GM19324 (cell line): ENCODE measurements around the gene RUNX3.
"Not testable (repeated sequence)": the region's sequence is repeated elsewhere in the genome, so short reads cannot be mapped to it uniquely, and the experiment has no call there.

Source experiments
- ATAC-seq: cut with Tn5 transposase; IDR thresholded peaks from one replicate; pipeline ENCODE4 v1.9.1; 2021; ENCODE audit warnings: mild to moderate bottlenecking, moderate library complexity; ENCODE audit not compliant: unreplicated experiment, low FRiP score

Gene RUNX3

DNA sequence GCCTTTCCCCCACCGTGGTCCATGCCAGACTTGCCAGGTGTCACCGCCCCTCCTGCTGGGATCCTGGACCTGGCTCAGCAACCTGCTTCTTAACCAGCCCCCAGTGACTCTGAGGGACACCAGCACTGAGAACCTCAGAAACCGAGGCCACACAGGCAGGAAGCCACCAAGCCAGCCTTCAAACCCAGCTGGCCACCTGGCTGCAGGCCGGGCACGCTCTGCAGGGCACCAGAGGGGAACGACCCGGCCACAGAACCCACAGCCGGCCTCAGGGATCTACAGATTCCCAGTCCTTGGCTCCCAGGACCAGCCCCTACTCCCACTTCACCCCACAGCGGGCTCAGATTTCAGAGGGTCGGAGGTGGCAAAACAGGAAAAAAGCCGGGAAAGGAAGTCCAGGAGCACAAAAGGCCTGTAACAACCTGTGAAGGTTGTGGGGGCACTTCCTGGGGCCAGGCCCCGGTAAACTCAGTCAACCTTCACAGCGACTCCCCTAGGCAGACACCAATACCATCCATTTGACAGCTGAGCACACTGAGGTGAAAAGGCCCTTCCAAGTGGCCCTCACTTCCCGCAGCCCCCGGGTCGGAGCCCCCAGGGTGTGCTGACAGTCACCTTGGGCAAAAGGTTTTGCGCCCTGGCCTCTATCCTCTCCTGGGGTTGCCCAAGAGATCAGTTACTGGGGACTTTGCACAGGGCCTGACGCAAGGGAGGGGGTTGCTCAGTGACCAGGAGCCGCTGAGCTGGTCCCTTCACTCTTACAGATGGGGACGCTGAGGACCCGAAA lies 14.1 kb downstream of the RUNX3 start:
- ATAC-seq: no peak

DNA sequence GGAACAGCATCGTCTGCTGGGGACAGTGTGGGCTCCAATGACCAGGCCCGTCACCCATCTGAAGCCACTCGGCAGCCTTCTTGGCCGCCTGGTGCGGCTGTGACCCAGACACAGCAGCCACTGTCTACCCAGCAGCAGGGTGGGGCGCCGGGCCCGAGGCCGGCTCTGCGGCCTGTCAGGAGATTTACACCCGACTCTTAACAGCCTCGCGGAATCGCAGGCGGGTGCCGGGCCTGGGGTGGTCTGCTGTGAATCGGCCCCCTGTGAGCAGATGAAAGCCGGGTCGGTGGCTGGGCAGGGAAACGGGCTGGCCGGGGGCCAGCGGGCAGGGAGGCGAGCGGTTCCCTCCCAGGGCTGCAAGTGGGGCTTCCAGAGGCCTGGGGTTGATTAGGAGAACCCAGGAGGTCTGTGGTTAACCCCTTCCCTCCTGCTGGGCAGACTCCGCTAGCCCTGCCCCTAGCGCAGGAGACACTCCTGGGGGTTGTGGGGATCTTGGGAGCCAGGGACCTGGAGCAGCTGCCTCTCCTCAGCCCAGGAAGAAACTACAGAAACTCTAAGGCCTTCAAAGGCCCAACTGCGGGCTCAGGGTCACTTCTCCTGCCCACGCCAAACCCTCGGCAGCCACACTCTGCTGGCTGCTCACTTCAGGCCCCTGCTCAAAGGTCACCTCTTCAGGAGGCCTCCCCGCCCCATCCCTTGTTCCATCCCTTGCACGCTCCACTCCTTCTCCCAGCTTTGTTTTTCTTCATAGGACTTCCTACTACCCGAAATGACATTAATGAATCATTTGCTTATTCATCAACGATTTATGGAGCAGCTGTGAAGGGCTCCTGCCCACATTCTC lies 15.6 kb downstream of the RUNX3 start:
- no peak for ATAC-seq

DNA sequence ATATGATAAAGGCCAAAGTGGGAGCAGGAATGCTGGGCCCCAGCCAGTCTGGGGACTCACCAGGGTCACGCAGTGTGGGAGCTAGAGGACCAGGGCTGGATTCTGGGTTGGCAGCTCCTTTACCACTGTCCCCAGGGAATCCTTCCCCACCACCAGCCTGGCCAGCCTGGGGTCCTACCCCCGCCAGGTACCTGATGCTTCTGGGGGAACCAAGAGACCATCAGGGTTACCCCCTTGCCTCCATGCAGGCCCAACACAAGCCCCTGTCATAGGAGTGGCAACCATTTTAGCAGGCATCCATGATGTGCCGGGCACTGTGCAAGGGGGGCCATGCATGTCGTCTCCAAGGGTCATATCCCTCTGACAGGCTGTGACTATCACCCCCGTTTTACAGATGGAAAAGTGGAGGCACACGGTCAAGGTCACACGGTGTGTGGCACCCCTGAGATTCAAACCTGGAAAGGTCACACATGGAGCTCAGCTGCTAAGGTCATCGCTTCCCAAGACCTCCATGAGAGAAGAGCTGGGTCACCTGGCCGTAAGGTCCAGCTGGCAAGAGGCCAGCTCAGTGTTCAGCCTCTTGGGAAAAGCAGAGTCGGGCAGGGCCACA lies 16.4 kb downstream of the RUNX3 start:
- ATAC-seq: no peak

- no peak for ATAC-seq
These were observed 16.8 kb downstream of the RUNX3 start for GRCh38 chr1:24913274-24913604.

DNA sequence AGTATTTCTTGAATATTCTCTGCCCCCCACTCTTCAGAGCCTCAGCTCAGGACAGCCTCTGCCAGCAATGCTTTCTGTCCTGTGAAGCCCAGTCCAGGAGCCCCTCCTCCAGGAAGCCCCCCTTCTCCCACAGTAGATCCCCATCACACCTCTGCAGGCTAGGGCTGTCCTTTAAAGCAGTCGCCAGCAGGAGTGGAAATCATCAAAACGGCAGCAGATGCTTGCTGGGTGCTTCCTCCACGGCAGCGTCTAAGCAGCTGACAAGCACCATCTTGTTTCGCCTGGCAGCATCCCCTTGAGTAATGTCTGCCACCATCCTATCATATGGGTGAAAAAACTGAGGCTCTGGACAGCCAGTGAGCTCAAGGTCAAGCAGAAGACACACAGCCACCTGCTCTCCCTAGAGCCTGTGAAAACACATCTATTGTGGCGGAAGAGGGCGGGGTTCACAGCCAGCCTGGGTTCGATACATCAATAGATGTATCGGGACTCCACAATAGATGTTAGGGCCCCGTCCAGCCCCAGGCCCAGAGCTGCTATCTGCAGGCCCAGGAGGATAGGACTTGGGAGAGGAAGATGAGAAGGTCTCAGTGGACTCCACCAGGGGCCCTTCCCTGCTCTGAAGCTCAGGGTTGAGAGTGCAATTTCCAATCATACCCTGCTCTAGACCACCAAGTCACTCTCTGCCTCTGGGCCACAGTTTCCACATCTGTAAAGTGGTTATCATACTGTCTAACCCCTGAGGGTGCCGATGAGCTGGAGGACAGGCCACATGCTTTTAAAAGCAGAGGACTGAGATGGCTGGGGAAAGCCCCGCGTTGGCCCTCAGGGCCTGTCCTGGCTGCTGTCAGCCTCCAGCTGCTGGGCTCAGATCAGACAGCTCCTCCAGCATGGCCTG lies 17.5 kb downstream of the RUNX3 start:
- no peak for ATAC-seq

DNA sequence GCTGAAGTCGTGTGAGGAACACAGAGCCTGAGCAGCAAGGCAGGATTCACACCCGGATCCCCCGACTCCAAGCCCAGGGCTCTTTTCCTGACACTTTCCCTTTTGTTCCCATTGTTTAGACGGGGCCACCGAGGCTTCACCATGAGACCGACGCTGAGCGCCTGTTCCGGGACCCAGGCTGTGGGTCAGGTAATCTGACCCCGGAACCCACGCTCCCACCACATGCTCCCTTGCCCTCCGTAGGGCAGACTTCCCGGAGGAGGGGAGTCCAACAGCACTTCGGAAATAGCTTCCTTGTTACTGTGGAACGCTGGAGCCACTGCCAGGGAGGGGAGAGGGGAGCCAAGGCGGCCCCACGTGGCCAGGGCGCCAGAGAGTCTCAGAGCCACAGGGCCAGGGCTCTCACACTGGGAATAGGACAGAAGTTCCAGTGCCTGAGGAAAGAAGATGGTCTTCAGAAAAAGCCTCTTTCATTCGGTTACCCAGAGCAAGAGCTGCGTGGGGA lies 18.4 kb downstream of the RUNX3 start:
- ATAC-seq: no peak

GRCh38 chr1:24910751-24911650 lies 19.1 kb downstream of the RUNX3 start:
- ATAC-seq: no peak

DNA sequence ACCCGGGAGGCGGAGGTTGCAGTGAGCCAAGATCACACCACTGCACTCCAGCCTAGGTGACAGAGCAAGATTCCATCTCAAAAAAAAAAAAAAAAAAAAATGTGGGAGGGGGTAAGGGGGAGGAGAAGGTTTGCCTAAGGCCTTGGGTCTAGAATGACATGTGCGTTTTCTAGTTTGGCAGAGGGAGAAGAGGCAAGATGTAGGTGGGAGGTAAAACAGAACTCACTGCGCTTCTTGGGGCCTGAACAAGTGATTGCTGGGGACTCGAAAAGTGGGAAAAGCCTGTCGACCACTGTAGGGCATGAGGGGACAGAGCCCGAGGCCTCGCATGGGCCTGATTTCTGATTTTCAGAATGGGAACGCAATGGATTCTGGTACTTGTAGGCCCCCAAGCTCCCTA lies 19.9 kb downstream of the RUNX3 start:
- no peak for ATAC-seq

GRCh38 chr1:24909388-24909898 lies 20.6 kb downstream of the RUNX3 start:
- no peak for ATAC-seq

DNA sequence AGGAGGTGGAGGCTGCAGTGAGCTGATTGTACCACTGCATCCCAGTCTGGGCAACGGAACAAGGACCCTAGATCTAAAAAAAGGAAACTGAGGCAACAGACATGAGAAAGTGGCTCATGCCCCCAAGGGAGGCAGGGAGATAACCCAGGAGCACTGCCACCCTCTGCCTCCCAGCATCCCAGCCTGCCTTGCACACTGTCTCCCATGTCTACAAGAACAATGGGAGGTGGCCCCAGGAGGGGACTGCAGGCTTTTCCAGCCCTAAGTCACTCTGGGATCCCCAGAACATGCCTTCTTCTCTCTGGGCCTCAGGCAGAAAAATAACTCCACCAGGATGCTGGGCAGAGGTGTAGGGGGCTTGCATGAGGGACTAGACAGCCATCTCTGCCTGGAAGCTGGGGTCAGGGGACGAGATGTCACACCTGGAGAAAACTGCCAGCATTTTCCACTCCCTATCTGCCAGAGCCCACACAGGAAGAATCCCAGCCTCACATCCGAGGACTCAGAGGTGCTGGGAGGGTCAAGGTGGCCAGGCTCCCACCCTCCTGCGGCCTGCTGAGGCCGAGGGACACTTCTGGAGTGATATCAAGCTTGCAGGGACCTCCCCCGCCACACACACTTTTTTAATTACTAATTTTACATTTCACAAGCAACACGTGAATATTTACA lies 21.4 kb downstream of the RUNX3 start:
- ATAC-seq: no peak

DNA sequence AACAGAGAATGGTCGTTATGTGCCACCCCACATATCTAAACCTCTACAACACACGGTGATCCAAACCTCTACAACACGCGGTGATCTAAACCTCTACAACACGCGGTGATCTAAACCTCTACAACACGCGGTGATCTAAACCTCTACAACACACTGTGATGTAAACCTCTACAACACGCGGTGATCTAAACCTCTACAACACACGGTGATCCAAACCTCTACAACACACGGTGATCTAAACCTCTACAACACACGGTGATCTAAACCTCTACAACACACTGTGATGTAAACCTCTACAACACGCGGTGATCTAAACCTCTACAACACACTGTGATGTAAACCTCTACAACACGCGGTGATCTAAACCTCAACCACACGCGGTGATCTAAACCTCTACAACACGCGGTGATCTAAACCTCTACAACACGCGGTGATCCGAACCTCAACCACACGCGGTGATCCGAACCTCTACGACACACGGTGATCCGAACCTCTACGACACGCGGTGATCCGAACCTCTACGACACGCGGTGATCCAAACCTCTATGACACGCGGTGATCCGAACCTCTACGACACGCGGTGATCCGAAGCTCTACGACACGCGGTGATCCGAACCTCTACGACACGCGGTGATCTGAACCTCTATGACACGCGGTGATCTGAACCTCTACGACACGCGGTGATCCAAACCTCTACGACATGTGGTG lies 22.3 kb downstream of the RUNX3 start:
- ATAC-seq: not testable (repeated sequence)

- no peak for ATAC-seq
These were observed 23.2 kb downstream of the RUNX3 start for GRCh38 chr1:24906760-24907490.

DNA sequence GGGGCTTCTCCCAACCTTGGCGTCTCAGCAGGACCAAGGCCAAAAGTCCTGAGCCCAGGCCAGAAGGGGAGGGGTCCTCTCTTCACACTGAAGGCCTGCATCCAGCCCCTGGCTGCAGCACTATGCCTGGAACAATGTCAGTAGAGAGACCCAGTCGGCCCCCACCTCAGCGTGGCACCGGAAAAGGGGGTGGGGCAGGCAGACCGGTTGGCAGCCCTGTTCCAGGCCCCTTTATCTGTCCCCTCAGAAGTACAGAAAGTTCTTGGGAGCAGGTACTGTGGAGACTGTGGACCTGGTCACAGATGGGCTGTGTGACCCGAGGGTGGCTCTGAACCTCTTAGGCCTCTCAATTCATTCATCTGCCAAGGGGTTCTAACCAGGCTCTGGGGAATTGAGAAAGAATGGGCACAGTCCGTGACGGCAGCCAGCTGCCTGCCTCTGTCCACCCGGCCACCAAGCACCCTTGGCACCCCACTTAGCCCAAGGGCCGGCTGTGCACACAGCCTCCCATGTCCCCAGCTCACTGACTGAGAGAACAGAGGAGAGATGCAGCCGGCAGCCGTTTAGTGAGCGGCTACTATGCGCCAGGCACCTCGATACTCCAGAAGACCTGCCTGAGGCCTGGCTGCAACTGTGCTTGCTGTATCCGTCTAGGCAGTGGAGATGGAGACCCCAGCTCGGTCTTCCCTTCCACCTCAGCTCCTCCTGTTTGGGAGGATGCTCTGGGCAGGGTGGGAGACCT lies 23.9 kb downstream of the RUNX3 start:
- no peak for ATAC-seq

DNA sequence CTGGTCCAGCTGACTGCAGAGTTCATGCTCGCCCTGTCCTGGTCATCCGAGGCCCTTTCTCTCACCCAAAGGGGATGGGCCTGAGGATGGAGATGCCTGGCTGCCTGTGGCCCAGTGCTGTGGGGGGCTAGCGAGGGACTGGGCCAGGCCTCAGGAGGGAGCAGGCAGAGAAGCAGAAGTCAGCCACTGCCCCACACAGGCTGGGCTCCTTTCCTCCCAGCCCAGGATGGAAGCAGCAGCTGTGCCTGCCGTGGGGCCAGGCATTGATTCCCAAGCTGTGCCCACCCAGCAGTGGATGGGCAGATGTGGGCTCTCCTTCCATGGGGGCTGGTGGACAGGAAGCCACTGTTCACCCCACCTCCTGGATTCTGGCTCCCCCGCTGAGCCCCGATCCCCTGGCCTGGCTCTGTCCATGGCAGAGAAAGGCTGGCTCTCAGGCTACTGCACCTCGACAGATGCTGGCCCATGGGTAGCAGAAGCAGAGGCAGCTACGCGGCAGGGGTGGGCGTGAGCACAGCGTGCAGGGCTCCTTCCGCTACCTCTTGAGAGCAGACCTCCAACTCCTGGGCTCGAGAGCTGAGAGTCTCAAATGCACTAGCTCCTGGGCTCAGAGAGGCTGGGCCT lies 24.6 kb downstream of the RUNX3 start:
- ATAC-seq: no peak

- no peak for ATAC-seq
These were observed 25.2 kb downstream of the RUNX3 start for GRCh38 chr1:24904731-24905354.
